GM18870 (cell line): ENCODE results near the gene NAPB.
A peak's percentile ranks its signal among the peaks of the same experiment; 100 is the strongest.
"Not testable (repeated sequence)": the region's sequence is repeated elsewhere in the genome, so short reads cannot be mapped to it uniquely, and the experiment has no call there.

Source experiments
- ATAC-seq: cut with Tn5 transposase; IDR thresholded peaks from one replicate; pipeline ENCODE4 v1.9.1; 2021; ENCODE audit warnings: moderate library complexity; ENCODE audit not compliant: unreplicated experiment

The NAPB gene

GRCh38 chr20:23420943-23421931 is at the start of gene NAPB:
Gene NAPB, minus strand, starts transcription at chr20:23421488. Its CDS starts 86 bp downstream, at chr20:23421402.
- ATAC-seq: peak; percentile 89

- not testable (repeated sequence) for ATAC-seq
Observed at GRCh38 chr20:23466961-23467360, 45.7 kb upstream of the NAPB start.

- ATAC-seq: no peak
Observed at GRCh38 chr20:23461180-23461579, 39.9 kb upstream of the NAPB start.

GRCh38 chr20:23459461-23460150 is 38.3 kb upstream of the NAPB start:
- ATAC-seq: no peak

DNA sequence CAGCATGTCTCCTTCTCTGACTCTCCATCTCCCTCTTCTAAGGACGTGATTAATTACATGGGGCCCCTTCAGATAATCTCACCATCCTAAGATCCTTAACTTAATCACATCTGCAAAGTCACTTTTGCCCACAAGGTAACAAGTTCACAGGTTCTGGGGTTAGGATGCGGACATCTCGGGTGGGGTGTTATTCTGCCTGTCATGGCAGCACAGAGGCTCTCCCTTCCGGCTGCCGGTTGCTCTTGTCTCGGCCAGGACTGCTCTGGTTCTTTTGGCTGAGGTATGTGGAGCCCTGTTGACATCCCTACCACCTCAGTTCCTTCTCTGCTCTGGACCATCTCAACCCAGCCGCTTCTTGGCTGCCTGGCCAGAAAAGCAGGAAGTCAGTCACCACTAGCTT is 35.6 kb upstream of the NAPB start:
- no peak for ATAC-seq

DNA sequence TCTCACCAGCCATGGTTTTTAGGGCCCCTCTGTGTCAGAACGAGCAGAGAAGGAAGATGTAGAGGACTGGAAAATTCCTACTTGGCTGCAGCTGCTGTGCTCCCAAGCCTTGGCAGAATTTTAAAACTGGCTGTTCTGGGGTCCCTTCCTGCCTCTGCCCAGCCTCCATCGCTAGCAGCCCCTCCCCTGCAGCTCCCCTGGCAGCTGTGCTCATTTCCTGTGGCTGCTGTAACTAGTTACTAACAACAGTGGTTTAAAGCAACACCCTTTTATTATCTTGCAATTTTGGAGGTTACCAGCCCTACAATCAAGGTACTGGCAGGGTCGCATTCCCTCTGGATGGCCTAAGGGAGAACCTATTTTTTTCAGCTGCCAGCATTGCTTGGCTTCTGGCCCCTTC is 35.1 kb upstream of the NAPB start:
- no peak for ATAC-seq

DNA sequence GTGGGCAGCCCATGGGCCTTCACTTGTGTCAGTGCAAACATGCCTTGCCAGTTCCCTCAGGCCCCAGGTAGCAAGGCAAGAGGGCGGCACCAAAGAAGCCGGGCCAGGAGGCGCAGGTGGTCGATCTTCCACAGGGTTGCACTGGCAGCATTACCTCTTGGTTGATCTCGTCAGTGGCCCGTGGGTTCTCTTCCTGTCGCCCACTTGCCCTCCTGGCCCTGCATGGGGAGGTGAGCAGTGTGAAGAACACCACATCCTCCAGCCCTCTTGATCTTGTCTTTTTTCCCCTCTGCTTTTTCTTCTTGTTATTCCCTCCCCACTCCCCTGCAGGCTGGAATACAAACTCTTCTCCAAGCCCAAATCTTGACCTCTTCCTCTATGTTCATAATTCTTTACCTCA is 34.4 kb upstream of the NAPB start:
- no peak for ATAC-seq

- no peak for ATAC-seq
Observed at GRCh38 chr20:23454816-23455215, 33.5 kb upstream of the NAPB start.

GRCh38 chr20:23453549-23454543 is 32.6 kb upstream of the NAPB start:
- no peak for ATAC-seq

DNA sequence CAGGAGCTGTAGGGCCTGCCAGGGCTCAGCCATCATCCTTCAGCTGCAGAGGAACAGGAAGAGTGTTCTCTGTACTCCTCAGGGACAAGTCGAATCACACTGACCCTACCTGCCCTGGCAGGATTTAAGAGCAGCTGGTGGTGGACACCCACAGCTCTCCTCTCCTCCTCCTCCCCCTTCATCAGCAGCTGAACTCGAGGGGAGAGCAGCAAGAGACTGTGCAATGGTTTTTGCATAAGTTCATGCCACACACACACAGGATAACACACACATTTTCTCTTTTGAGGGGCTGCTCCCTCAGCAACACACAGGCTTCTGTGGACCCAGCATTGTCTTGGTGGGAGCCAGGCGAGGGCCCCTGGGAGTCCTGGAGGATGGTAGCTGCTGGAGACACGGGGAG is 31.5 kb upstream of the NAPB start, which contains the start of gene CST11:
Gene CST11 (minus strand): TSS at position 101 of the 400 bp plus-strand sequence. CDS start 65 bp downstream, at position 36.
- no peak for ATAC-seq

GRCh38 chr20:23451956-23452487 is 30.7 kb upstream of the NAPB start:
- ATAC-seq: no peak

DNA sequence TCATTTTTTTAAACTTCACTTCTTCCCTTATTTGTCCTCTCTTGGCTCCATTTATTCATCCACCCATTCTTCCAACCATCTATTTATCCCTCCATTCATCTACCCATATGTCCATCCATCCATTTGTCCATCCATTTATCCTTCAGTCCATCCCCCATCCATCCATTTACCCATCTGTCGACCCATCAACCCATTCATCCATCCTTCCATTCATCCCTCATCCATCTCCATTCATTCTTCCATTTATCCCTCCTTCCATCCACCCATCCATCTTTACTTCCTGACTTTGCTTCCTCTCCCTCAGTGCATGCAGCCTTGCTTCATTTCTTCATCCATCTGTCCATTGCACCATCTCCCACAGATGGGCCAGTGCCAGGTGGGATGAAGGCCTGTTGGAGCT is 29.6 kb upstream of the NAPB start:
- ATAC-seq: no peak

DNA sequence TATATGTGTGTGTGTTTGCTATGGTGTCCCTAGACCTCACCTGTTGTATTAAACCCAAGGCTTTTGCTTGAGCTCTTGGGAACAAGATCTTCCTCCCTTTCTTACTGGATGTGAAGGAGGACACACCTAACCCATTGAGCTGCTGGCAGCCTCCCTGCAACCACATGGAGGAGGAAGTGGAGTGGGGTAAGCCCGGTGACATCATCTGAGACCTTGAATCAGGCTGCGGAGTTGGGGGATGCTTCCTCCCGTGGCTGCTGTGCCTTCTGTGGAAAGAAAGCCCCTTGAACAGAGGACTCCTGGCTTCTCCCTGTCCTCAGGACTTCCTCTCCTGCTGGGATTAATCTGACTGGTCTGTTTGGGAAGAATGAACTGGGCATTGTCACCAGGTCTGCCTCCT is 28.1 kb upstream of the NAPB start:
- no peak for ATAC-seq

DNA sequence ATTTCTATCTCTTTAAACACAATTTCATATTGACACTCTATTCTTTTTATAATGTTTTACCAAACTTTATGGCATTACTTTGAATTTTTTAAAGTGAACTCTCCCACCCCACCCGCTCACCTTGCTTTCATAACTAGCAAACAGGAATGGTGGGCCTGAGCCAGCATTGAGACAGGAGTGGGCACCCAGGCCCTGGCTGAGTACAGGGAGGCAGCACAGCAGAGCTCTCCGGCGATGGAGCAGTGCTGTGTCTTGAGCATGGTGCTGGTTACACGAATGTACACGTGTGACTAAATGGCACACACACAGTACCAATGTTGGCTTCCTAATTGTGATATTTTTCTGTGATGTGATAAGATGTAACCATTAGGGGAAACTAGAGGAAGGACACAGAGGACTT is 26.9 kb upstream of the NAPB start:
- ATAC-seq: no peak

- peak; percentile 54 for ATAC-seq
Observed at GRCh38 chr20:23446505-23446904, 25.2 kb upstream of the NAPB start.

DNA sequence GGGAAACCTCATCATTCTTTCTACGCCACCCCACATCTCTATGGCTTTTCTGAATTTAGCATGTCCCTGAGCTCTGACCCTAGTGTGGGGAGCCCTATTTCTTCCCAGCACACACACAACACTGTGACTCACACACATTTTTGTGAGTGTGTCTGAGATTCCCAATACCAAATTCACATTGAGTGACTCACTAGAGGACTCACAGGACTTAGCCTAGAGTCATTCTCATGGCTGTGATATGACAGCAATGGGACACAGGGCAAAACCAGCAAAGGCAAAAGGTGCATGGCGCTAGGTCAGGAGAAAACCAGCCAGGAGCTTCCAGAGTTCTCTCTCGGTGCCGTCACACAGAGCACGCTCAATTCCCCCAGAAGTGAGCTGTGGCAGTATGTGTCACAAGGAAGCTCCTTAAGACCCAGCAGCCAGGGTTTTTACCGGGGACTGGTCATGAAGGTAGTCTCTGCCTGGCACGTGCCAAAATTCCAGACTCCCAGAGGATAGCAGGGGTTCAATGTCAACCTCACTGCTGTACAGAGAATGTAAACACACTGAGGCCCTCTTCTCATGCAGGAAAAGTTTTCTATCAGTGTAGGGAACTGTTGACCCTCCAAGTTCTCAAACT is 24.4 kb upstream of the NAPB start:
- ATAC-seq: no peak

DNA sequence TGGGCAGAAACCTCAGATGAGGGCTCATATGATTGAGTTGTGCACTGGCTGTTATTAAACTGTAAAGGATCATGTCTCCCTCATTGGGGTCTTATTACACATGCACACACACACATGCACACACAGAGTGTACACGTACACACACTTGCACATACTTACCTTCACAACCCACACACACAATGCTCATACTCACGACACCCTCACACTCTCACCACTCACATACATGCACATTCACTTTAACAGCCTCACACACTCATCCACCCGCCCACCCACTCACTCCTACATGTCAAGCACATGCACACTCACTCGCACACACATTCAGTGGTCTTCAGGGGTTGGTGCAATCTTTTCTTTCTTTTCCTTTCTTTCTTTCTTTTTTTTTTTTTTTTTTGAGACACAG is 23.6 kb upstream of the NAPB start:
- no peak for ATAC-seq

- ATAC-seq: no peak
Observed at GRCh38 chr20:23442436-23442835, 21.1 kb upstream of the NAPB start.

- no peak for ATAC-seq
Observed at GRCh38 chr20:23441850-23442313, 20.6 kb upstream of the NAPB start.

GRCh38 chr20:23440004-23440403 is 18.7 kb upstream of the NAPB start:
- ATAC-seq: no peak
